ENCODE data around the gene STAT5B.

STAT5B gene

GRCh38 chr17:42296012-42296411 is 19.8 kb upstream of the STAT5B start:
- no peak overlapping the region for H3K27ac ChIP-seq (ENCODE audit: low read length)
- no peaks in the 10 kb centered on the region for H3K79me2 ChIP-seq (ENCODE audit: low read length)
- H3K27me3 ChIP-seq (replicated peaks; ENCODE audit: insufficient read depth, low read length), result no peaks in the 10 kb centered on the region
- no peaks in the 10 kb centered on the region for H3K9me3 ChIP-seq (replicated peaks; ENCODE audit: insufficient read depth, low read length)
- H4K20me1 ChIP-seq (ENCODE audit: insufficient read depth, low read length), result no peaks in the 10 kb centered on the region
- H3K4me3 ChIP-seq (ENCODE audit: low read length), result no peak overlapping the region
- TF ChIP-seq EZH2 (optimal IDR thresholded peaks at IDR 0.05; ENCODE audit: low read depth, low read length) (no peak), EZH2phosphoT487 (IDR thresholded peaks at IDR 0.05; ENCODE audit: low read length) (no peak), CTCF (IDR thresholded peaks at IDR 0.05; ENCODE audit: low read length) (no peak)
- no peaks in the 10 kb centered on the region for H3K9me2 ChIP-seq (replicated peaks; ENCODE audit: insufficient read depth, low read length)
- no peaks in the 10 kb centered on the region for H3K36me3 ChIP-seq (replicated peaks; ENCODE audit: insufficient read depth, low read length)
- H3K4me2 ChIP-seq (ENCODE audit: low read depth, low read length), result no peak overlapping the region
- no peaks in the 10 kb centered on the region for H3K4me1 ChIP-seq (ENCODE audit: low read length)
- H3K9ac ChIP-seq (ENCODE audit: low read length), result no peak overlapping the region
- no peaks in the 10 kb centered on the region for H3F3A ChIP-seq (ENCODE audit: insufficient read depth, low read length)
- DNase-seq, result no peak
- no peak overlapping the region for H2AFZ ChIP-seq (ENCODE audit: low read length)

GRCh38 chr17:42294469-42295398 is 18.5 kb upstream of the STAT5B start:
- TF ChIP-seq CTCF (IDR thresholded peaks at IDR 0.05; ENCODE audit: low read length) (no peak), EZH2phosphoT487 (IDR thresholded peaks at IDR 0.05; ENCODE audit: low read length) (no peak), EZH2 (optimal IDR thresholded peaks at IDR 0.05; ENCODE audit: low read depth, low read length) (no peak)
- Histone ChIP-seq H3K9me3 (replicated peaks; ENCODE audit: insufficient read depth, low read length) (no peaks in the 10 kb centered on the region), H3F3A (ENCODE audit: insufficient read depth, low read length) (no peaks in the 10 kb centered on the region), H3K79me2 (ENCODE audit: low read length) (no peaks in the 10 kb centered on the region), H4K20me1 (ENCODE audit: insufficient read depth, low read length) (no peaks in the 10 kb centered on the region), H3K36me3 (replicated peaks; ENCODE audit: insufficient read depth, low read length) (no peaks in the 10 kb centered on the region), H3K9me2 (replicated peaks; ENCODE audit: insufficient read depth, low read length) (no peaks in the 10 kb centered on the region), H2AFZ (ENCODE audit: low read length) (no peak overlapping the region), H3K27ac (ENCODE audit: low read length) (no peak overlapping the region), H3K4me2 (ENCODE audit: low read depth, low read length) (no peak overlapping the region), H3K4me3 (ENCODE audit: low read length) (no peak overlapping the region), H3K9ac (ENCODE audit: low read length) (no peak overlapping the region), H3K4me1 (ENCODE audit: low read length) (no peaks in the 10 kb centered on the region), H3K27me3 (replicated peaks; ENCODE audit: insufficient read depth, low read length) (no peaks in the 10 kb centered on the region)
- no peak for DNase-seq

- Histone ChIP-seq H3K4me1 (ENCODE audit: low read length) (no peaks in the 10 kb centered on the region), H3K4me2 (ENCODE audit: low read depth, low read length) (no peak overlapping the region), H3K9me3 (replicated peaks; ENCODE audit: insufficient read depth, low read length) (no peaks in the 10 kb centered on the region), H3K4me3 (ENCODE audit: low read length) (no peak overlapping the region), H4K20me1 (ENCODE audit: insufficient read depth, low read length) (no peaks in the 10 kb centered on the region), H2AFZ (ENCODE audit: low read length) (no peak overlapping the region), H3K36me3 (replicated peaks; ENCODE audit: insufficient read depth, low read length) (no peaks in the 10 kb centered on the region), H3K27ac (ENCODE audit: low read length) (no peak overlapping the region), H3K9ac (ENCODE audit: low read length) (no peak overlapping the region), H3K27me3 (replicated peaks; ENCODE audit: insufficient read depth, low read length) (peaks cover 15% of the 10 kb centered on the region), H3K79me2 (ENCODE audit: low read length) (no peaks in the 10 kb centered on the region), H3K9me2 (replicated peaks; ENCODE audit: insufficient read depth, low read length) (no peaks in the 10 kb centered on the region), H3F3A (ENCODE audit: insufficient read depth, low read length) (no peaks in the 10 kb centered on the region)
- DNase-seq, result no peak
- no peak for TF ChIP-seq CTCF (IDR thresholded peaks at IDR 0.05; ENCODE audit: low read length)
- no peak for TF ChIP-seq EZH2phosphoT487 (IDR thresholded peaks at IDR 0.05; ENCODE audit: low read length)
- TF ChIP-seq EZH2 (optimal IDR thresholded peaks at IDR 0.05; ENCODE audit: low read depth, low read length), result no peak
Measured at GRCh38 chr17:42291129-42291528, 14.9 kb upstream of the STAT5B start.

All from MM.1S (cell line).